NB4 (cell line): Measurements from ENCODE around the gene LSM3.

Experiments
- DNase-seq: peaks from one replicate; pipeline ENCODE4 v3.0.0; 2010; ENCODE audit warnings: low read depth
- H3K4me3 ChIP-seq: one replicate; pipeline ENCODE4 v1.5.1; 2011; ENCODE audit warnings: mild to moderate bottlenecking, low read depth, low read length, moderate library complexity
- CTCF ChIP-seq: IDR thresholded peaks from one replicate; pipeline ENCODE4 v1.5.1; 2012; ENCODE audit warnings: low read depth, low read length
- MAX ChIP-seq: IDR thresholded peaks from 2 replicates; pipeline ENCODE4 v1.6.1; 2011; ENCODE audit warnings: low read depth, low read length
- MYC ChIP-seq: IDR thresholded peaks from 2 replicates; pipeline ENCODE4 v1.6.1; 2011; ENCODE audit warnings: low read depth, low read length
- POLR2A ChIP-seq: IDR thresholded peaks from 2 replicates; pipeline ENCODE4 v1.6.1; 2011; ENCODE audit warnings: mild to moderate bottlenecking; ENCODE audit not compliant: insufficient read length; ENCODE audit errors: extremely low read depth

LSM3 gene

GRCh38 chr3:14186854-14187458, 8.3 kb downstream of the LSM3 start:
- DNase-seq = no peak
- TF ChIP-seq MYC (no peak), MAX (no peak), CTCF (no peak), POLR2A (no peak)
- H3K4me3 ChIP-seq = no peak overlapping the region

- no peak for DNase-seq
- TF ChIP-seq MYC (no peak), CTCF (no peak), MAX (no peak), POLR2A (no peak)
- H3K4me3 ChIP-seq = no peak overlapping the region
Measured at GRCh38 chr3:14188041-14188754, 9.6 kb downstream of the LSM3 start.

- DNase-seq = no peak
- no peak for TF ChIP-seq CTCF
- no peak for TF ChIP-seq MYC
- no peak for TF ChIP-seq POLR2A
- no peak for TF ChIP-seq MAX
- H3K4me3 ChIP-seq = no peak overlapping the region
Measured at GRCh38 chr3:14194865-14195264, 16.2 kb downstream of the LSM3 start.

GRCh38 chr3:14199641-14200040, 21.0 kb downstream of the LSM3 start:
- no peak for DNase-seq
- H3K4me3 ChIP-seq = no peak overlapping the region
- TF ChIP-seq POLR2A (no peak), MYC (no peak), MAX (no peak)

- H3K4me3 ChIP-seq = no peak overlapping the region
- no peak for TF ChIP-seq CTCF
- no peak for TF ChIP-seq POLR2A
- TF ChIP-seq MYC = no peak
- no peak for TF ChIP-seq MAX
- no peak for DNase-seq
Measured at GRCh38 chr3:14200276-14200675, 21.7 kb downstream of the LSM3 start.

GRCh38 chr3:14200841-14201240, 22.2 kb downstream of the LSM3 start:
- TF ChIP-seq MYC = no peak
- TF ChIP-seq POLR2A = no peak
- TF ChIP-seq CTCF = no peak
- TF ChIP-seq MAX = no peak
- H3K4me3 ChIP-seq = no peak overlapping the region
- DNase-seq = no peak
